ENCODE results near the gene DBI.

- no peak for TF ChIP-seq ZFX (IDR thresholded peaks at IDR 0.05)
- TF ChIP-seq, protein P1, sequence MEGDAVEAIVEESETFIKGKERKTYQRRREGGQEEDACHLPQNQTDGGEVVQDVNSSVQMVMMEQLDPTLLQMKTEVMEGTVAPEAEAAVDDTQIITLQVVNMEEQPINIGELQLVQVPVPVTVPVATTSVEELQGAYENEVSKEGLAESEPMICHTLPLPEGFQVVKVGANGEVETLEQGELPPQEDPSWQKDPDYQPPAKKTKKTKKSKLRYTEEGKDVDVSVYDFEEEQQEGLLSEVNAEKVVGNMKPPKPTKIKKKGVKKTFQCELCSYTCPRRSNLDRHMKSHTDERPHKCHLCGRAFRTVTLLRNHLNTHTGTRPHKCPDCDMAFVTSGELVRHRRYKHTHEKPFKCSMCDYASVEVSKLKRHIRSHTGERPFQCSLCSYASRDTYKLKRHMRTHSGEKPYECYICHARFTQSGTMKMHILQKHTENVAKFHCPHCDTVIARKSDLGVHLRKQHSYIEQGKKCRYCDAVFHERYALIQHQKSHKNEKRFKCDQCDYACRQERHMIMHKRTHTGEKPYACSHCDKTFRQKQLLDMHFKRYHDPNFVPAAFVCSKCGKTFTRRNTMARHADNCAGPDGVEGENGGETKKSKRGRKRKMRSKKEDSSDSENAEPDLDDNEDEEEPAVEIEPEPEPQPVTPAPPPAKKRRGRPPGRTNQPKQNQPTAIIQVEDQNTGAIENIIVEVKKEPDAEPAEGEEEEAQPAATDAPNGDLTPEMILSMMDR (IDR thresholded peaks at IDR 0.05 in 2 of 3, conservative IDR thresholded peaks at IDR 0.05 in 1 of 3; ENCODE audit: borderline replicate concordance in 1 of 3, insufficient read depth in 1 of 3, low read depth in 2 of 3, low read length in 2 of 3) = no peak
- no peak for TF ChIP-seq POLR2A (IDR thresholded peaks at IDR 0.05; ENCODE audit: borderline replicate concordance, extremely low read depth, insufficient read depth, insufficient read length)
- no peak for TF ChIP-seq SIN3A (IDR thresholded peaks at IDR 0.05; ENCODE audit: low read depth)
- TF ChIP-seq YY1 (IDR thresholded peaks at IDR 0.05; ENCODE audit: extremely low read depth, insufficient replicate concordance, low read depth, low read length) = no peak
Measured at GRCh38 chr2:119324685-119325270, 42.0 kb upstream of the DBI start.

All from HCT116 (cell line).